Activated B cell treated with CpG ODN at 0.5 μM for 24 hours (primary cell): ENCODE measurements around the gene PSME3IP1. TPM values are rescaled to one million over a fixed set of nuclear protein-coding genes. Genes with fewer than 3 reads are reported as not detected.
A peak's percentile ranks its signal among the peaks of the same experiment; 100 is the strongest.

Experiments
- ATAC-seq: fragments of 200-7000 bp; cut with Tn5 transposase; one replicate; pipeline ENCODE4 v1.10.0; 2021; ENCODE audit warnings: low read depth, mild to moderate bottlenecking, moderate library complexity
- CTCF ChIA-PET: fragments of 350-600 bp; sonication (Branson Sonifier 250); formaldehyde crosslinking; loops from one replicate; lab custom pipeline; 2021; ENCODE audit warnings: antibody characterized with exemption; lab: Charles Lee
- POLR2A ChIA-PET: fragments of 350-600 bp; sonication (Branson Sonifier 250); formaldehyde crosslinking; loops from one replicate; lab custom pipeline; 2021; ENCODE audit warnings: antibody characterized with exemption; lab: Charles Lee
- DNase-seq: peaks from one replicate; pipeline ENCODE4 v3.0.0; 2022
- H3K27ac Mint-ChIP-seq: one replicate; pipeline ENCODE4 v1.8.0; 2020; ENCODE audit warnings: mixed read lengths
- H3K27me3 Mint-ChIP-seq: one replicate; pipeline ENCODE4 v1.8.0; 2021; ENCODE audit warnings: mixed read lengths
- H3K36me3 Mint-ChIP-seq: one replicate; pipeline ENCODE4 v1.8.0; 2021; ENCODE audit warnings: low read depth, mixed read lengths
- H3K4me1 Mint-ChIP-seq: one replicate; pipeline ENCODE4 v1.8.0; 2021; ENCODE audit warnings: mixed read lengths
- H3K4me3 Mint-ChIP-seq: one replicate; pipeline ENCODE4 v1.8.0; 2020; ENCODE audit warnings: mild to moderate bottlenecking, mixed read lengths
- H3K9me3 Mint-ChIP-seq: one replicate; pipeline ENCODE4 v1.8.0; 2020; ENCODE audit warnings: mixed read lengths
- CTCF ChIP-seq: fragments of 200-600 bp; IDR thresholded peaks from one replicate; pipeline ENCODE4 v1.8.0; 2022; ENCODE audit warnings: antibody characterized with exemption, mild to moderate bottlenecking
- intact Hi-C: fragments of 100-400 bp; cut with micrococcal nuclease; formaldehyde crosslinking; loops from one replicate; pipeline ENCODE4 v1.15.1; 2024
- total RNA-seq: library from RNA; stranded (reverse); gene quantifications from 2 replicates; pipeline ENCODE4 v1.2.3, GENCODE V29; 2022

Gene PSME3IP1
- total RNA-seq, 1 donor from 2014 or later: 147 TPM

- ChIA-PET POLR2A (no interaction called here), CTCF (no interaction called here)
- Mint-ChIP-seq H3K4me1 (peaks cover 17% of the 10 kb centered on the region), H3K27ac (no peak overlapping the region), H3K27me3 (no peaks in the 10 kb centered on the region), H3K9me3 (no peaks in the 10 kb centered on the region), H3K36me3 (peaks cover 20% of the 10 kb centered on the region), H3K4me3 (no peak overlapping the region)
- intact Hi-C loops: no loop called here
- no peak for DNase-seq
- no peak for TF ChIP-seq CTCF
- no peak for ATAC-seq
Observed at GRCh38 chr16:57148481-57148880, 37.4 kb downstream of the PSME3IP1 start.

GRCh38 chr16:57147381-57148221 is 38.2 kb downstream of the PSME3IP1 start:
- Mint-ChIP-seq H3K4me3 (peak overlapping the region; percentile 25), H3K36me3 (peaks cover 11% of the 10 kb centered on the region), H3K27me3 (no peaks in the 10 kb centered on the region), H3K4me1 (peaks cover 19% of the 10 kb centered on the region), H3K27ac (no peak overlapping the region), H3K9me3 (no peaks in the 10 kb centered on the region)
- DNase-seq (no peak), ATAC-seq (no peak)
- TF ChIP-seq CTCF: no peak
- CTCF ChIA-PET: no interaction called here
- intact Hi-C loops: no loop called here
- POLR2A ChIA-PET: no interaction called here

- ChIA-PET CTCF (no interaction called here), POLR2A (no interaction called here)
- Mint-ChIP-seq H3K27me3 (no peaks in the 10 kb centered on the region), H3K9me3 (no peaks in the 10 kb centered on the region), H3K4me1 (peaks cover 27% of the 10 kb centered on the region), H3K4me3 (no peak overlapping the region), H3K27ac (no peak overlapping the region), H3K36me3 (peaks cover 3% of the 10 kb centered on the region)
- DNase-seq: no peak
- no peak for ATAC-seq
- intact Hi-C loops: no loop called here
- TF ChIP-seq CTCF: no peak
Observed at GRCh38 chr16:57146735-57147134, 39.1 kb downstream of the PSME3IP1 start.

- intact Hi-C loops: no loop called here
- Mint-ChIP-seq H3K4me1 (peaks cover 31% of the 10 kb centered on the region), H3K9me3 (no peaks in the 10 kb centered on the region), H3K36me3 (peaks cover under 1% of the 10 kb centered on the region), H3K27me3 (no peaks in the 10 kb centered on the region), H3K27ac (no peak overlapping the region), H3K4me3 (no peak overlapping the region)
- no peak for DNase-seq
- no peak for TF ChIP-seq CTCF
- ATAC-seq: no peak
- POLR2A ChIA-PET: no interaction called here
- CTCF ChIA-PET: no interaction called here
Observed at GRCh38 chr16:57146040-57146647, 39.7 kb downstream of the PSME3IP1 start.
